Astrocyte of the cerebellum (primary cell): ENCODE data around the gene CARMIL1.

Source experiments
- DNase-seq: peaks from one replicate; pipeline ENCODE4 v3.0.0-alpha.2; 2011; ENCODE audit warnings: low read depth
- H3K4me3 ChIP-seq: 2 replicates; pipeline ENCODE4 v1.5.1; 2011; ENCODE audit warnings: mild to moderate bottlenecking, low read depth, low read length, moderate library complexity
- in situ Hi-C: cut with HindIII; loops from 2 replicates; pipeline ENCODE4 v1.10.0; 2017; ENCODE audit warnings: low sequenced_read_pairs
- TF ChIP-seq, protein P1 (sequence below): IDR thresholded peaks from 2 replicates; pipeline ENCODE4 v1.5.1; 2012; ENCODE audit warnings: low read length, low read depth, moderate library complexity, mild to moderate bottlenecking; ENCODE audit errors: missing control alignments

The CARMIL1 gene

DNA sequence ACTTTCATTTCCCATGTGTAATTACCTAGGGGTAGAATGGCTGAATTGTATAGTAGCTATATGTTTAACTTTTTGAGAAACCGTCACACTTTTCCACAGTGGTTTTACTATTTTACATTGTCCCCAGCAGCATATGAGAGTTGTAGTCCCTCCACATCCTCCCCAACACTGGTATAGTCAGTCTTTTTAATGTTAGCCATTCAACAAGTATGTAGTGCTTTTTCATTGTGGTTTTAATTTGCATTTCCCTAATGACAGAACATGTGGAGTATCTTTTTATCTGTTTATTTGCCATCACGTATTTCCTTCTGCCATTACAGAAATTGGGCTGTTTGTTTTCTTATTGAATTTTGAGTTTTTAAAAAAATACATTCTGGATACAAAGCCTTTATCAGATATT lies 148.4 kb downstream of the CARMIL1 start:
- in situ Hi-C loops = no loop called here
- no peak for DNase-seq
- TF ChIP-seq, protein P1, sequence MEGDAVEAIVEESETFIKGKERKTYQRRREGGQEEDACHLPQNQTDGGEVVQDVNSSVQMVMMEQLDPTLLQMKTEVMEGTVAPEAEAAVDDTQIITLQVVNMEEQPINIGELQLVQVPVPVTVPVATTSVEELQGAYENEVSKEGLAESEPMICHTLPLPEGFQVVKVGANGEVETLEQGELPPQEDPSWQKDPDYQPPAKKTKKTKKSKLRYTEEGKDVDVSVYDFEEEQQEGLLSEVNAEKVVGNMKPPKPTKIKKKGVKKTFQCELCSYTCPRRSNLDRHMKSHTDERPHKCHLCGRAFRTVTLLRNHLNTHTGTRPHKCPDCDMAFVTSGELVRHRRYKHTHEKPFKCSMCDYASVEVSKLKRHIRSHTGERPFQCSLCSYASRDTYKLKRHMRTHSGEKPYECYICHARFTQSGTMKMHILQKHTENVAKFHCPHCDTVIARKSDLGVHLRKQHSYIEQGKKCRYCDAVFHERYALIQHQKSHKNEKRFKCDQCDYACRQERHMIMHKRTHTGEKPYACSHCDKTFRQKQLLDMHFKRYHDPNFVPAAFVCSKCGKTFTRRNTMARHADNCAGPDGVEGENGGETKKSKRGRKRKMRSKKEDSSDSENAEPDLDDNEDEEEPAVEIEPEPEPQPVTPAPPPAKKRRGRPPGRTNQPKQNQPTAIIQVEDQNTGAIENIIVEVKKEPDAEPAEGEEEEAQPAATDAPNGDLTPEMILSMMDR = no peak
- no peak overlapping the region for H3K4me3 ChIP-seq

DNA sequence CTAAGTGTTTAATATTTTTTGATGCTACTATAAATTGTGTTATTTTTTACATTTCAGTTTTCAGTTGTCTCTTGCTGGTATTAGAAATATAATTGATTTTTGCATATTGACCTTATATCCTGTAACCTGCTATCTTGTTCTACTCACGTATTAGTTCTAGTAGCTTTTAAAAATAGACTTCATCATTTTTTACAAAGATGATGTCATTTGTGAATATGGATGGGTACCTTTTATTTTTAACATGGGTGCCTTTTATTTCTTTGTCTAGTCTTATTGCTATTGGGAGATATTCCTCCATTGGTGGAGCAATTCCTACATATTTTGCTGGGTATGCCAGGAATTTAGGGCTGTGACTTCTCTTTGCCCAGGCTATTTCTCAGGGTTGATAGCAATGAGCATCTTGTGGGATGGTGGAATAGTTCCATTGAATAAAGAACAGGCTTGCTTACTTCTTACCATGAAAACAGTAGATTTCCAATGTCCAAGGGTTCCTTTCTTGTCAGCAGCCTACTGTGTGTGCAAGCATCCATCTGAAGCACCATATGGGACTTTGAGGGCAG lies 149.7 kb downstream of the CARMIL1 start:
- H3K4me3 ChIP-seq = no peak overlapping the region
- no peak for DNase-seq
- in situ Hi-C loops = no loop called here
- TF ChIP-seq, protein P1 = no peak

DNA sequence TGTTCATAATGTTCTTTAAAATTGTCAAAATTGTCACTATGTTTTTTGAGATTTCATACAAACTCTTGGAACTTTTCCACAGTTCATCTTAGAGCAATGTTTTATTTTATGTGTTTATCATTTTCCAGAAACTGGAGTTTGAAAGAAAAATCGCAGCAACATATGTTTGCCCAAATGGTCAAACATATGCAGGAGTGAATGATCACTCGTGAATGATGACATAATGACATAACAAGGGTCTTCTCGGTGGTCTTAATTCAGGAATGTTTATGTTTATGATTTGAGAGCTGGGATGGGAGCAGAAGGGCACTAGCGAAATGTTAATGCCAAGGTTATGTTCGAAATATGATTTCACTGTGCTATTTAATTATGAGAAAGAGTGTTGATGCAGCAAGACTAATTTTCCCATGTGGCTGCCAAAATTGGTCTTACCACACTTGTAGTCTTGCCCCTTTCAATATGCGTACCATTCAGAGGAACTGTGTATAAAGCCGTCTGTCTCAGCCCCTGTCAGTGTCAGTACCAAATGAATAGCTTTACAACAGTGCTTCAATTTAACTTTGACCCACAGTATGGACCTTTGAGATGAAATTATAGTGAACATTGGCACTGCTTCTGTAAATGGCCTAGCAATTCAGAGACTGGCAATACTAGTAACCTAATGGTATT lies 152.3 kb downstream of the CARMIL1 start:
- no peak overlapping the region for H3K4me3 ChIP-seq
- in situ Hi-C loops = no loop called here
- DNase-seq = no peak
- TF ChIP-seq, protein P1 = no peak

DNA sequence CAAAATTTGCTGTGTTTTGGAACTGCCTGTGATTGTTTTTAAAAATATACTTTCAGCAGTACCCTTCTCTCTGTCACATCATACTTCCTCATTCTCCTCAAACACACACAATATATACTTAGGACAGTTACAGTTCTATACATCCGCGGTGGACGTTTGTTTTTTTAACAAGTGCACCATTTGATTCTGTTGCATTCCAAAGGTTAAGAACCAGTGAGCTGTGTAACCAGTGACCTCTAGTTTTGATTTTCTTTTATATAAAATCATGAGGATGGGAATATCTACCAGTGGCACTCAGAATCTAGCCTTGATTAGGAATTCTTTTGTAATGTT lies 152.8 kb downstream of the CARMIL1 start:
- DNase-seq = no peak
- no peak overlapping the region for H3K4me3 ChIP-seq
- TF ChIP-seq, protein P1 = no peak
- in situ Hi-C loops = no loop called here

DNA sequence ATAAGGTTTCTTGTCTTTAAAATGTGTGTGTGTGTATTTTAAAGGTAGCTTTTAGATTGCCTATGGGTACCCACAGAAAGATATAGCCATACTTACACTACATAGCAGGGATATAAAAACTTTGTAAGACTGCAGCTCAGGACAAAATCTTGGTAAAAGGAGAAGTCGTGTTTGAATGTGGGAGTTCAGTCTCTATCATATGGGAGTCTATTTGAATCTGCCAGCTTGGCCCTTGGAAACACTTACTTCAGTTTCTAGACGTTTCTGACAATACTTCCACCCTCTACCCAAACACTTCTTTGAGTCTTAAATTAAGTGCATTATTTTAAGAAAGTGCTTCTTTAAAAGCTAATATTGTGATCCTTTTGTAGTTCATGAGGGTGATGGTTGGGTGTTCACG lies 155.7 kb downstream of the CARMIL1 start:
- TF ChIP-seq, protein P1 = no peak
- in situ Hi-C loops = no loop called here
- no peak overlapping the region for H3K4me3 ChIP-seq
- DNase-seq = no peak

DNA sequence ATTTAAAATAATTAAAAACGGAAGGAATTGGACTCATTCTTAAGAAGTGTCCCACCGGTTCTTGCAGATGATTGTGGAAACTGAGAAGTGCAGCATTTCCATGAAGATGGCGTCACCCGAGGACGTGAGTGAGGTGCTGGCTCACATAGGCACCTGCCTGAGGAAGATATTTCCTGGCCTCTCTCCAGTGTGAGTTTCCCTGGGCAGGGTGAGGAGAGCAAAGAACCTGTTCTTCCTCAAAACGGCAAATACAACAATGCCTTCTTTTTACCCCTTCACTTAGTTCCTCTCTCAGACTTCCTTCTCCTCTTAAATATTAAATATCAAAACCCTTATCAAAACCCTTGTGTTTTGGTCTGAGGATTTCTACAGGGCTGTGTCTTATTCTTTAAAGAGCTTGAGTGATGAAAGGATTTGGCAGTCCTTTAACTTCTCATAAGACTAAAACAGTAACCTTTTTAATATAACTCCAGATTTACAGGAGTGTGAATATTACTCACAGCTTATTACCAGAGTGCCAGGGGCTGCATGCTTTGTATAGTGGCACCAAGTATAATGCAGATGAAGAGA lies 156.3 kb downstream of the CARMIL1 start:
- DNase-seq = no peak
- in situ Hi-C loops = no loop called here
- no peak overlapping the region for H3K4me3 ChIP-seq
- TF ChIP-seq, protein P1 = no peak
